ENCODE results near the gene ITPR1.

ITPR1 gene

GRCh38 chr3:4744405-4745234, 251.5 kb downstream of the ITPR1 start:
- H3K4me3 ChIP-seq (ENCODE audit: low read length), result no peak overlapping the region
- DNase-seq (ENCODE audit: low read depth), result no peak
- TF ChIP-seq, protein P1, sequence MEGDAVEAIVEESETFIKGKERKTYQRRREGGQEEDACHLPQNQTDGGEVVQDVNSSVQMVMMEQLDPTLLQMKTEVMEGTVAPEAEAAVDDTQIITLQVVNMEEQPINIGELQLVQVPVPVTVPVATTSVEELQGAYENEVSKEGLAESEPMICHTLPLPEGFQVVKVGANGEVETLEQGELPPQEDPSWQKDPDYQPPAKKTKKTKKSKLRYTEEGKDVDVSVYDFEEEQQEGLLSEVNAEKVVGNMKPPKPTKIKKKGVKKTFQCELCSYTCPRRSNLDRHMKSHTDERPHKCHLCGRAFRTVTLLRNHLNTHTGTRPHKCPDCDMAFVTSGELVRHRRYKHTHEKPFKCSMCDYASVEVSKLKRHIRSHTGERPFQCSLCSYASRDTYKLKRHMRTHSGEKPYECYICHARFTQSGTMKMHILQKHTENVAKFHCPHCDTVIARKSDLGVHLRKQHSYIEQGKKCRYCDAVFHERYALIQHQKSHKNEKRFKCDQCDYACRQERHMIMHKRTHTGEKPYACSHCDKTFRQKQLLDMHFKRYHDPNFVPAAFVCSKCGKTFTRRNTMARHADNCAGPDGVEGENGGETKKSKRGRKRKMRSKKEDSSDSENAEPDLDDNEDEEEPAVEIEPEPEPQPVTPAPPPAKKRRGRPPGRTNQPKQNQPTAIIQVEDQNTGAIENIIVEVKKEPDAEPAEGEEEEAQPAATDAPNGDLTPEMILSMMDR (conservative IDR thresholded peaks at IDR 0.05; ENCODE audit: low read depth, low read length), result no peak

- TF ChIP-seq, protein P1 (conservative IDR thresholded peaks at IDR 0.05; ENCODE audit: low read depth, low read length), result no peak
- no peak overlapping the region for H3K4me3 ChIP-seq (ENCODE audit: low read length)
- DNase-seq (ENCODE audit: low read depth), result no peak
Observed at GRCh38 chr3:4745235-4745610, 252.1 kb downstream of the ITPR1 start.

GRCh38 chr3:4746241-4746958, 253.3 kb downstream of the ITPR1 start:
- DNase-seq (ENCODE audit: low read depth), result no peak
- TF ChIP-seq, protein P1 (conservative IDR thresholded peaks at IDR 0.05; ENCODE audit: low read depth, low read length), result no peak

GRCh38 chr3:4748127-4748526, 255.0 kb downstream of the ITPR1 start:
- TF ChIP-seq, protein P1 (conservative IDR thresholded peaks at IDR 0.05; ENCODE audit: low read depth, low read length), result no peak
- DNase-seq (ENCODE audit: low read depth), result no peak
- no peak overlapping the region for H3K4me3 ChIP-seq (ENCODE audit: low read length)

More at GRCh38 chr3:4746241-4746958, 253.3 kb downstream of the ITPR1 start:
- no peak overlapping the region for H3K4me3 ChIP-seq (ENCODE audit: low read length)

DNA sequence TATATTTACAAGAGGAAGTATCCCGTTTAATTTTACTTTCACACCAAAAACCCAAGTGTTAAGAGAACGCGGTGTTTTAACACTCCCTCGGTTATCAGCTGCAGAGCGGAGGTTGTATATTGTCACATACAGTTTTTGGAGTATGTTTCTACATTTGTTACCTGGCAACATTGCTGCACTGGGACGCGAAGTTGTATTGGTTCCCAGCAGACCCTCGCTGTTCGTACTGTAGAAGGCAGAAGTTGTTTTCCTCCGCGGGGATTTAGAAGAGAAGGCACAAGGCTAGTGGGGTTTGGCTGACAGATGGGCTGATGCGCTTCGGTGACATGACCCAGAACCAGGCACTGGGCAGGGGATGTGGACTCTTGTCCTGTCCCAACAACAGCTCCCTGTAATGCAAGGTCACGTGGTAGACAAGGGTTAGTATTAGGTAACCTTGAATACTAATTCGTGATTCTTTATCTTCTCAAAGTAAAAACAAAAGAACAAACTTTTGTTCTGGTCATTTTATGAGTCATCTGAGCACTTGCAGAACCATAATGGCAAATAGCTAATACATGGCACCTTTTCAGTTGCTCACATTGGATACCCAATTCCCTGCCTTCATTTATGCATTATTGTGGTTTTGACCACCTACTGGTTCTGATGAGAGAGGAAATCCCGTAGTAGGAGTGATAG, 255.7 kb downstream of the ITPR1 start:
- no peak overlapping the region for H3K4me3 ChIP-seq (ENCODE audit: low read length)
- DNase-seq (ENCODE audit: low read depth), result no peak
- TF ChIP-seq, protein P1 (conservative IDR thresholded peaks at IDR 0.05; ENCODE audit: low read depth, low read length), result no peak

GRCh38 chr3:4749567-4750002, 256.4 kb downstream of the ITPR1 start:
- no peak for DNase-seq (ENCODE audit: low read depth)
- TF ChIP-seq, protein P1 (conservative IDR thresholded peaks at IDR 0.05; ENCODE audit: low read depth, low read length), result no peak
- no peak overlapping the region for H3K4me3 ChIP-seq (ENCODE audit: low read length)
